Muscle layer of colon (tissue), 2 donors: ENCODE results near the gene TMC4.
"Not testable (repeated sequence)": the region's sequence is repeated elsewhere in the genome, so short reads cannot be mapped to it uniquely, and the experiment has no call there.

Experiments used
- H3K27ac ChIP-seq: one replicate; pipeline ENCODE4 v1.7.0; 2013; ENCODE audit warnings: low read depth, mild to moderate bottlenecking, low read length, moderate library complexity
- H3K27me3 ChIP-seq, 2 donors: one replicate each; pipeline ENCODE4 v1.7.0; 2013; ENCODE audit warnings: low read length in 2 of 2, mild to moderate bottlenecking in 2 of 2; ENCODE audit not compliant: insufficient read depth in 2 of 2, control insufficient read depth in 1 of 2
- H3K36me3 ChIP-seq: one replicate; pipeline ENCODE4 v1.7.0; 2013; ENCODE audit warnings: mild to moderate bottlenecking, low read length; ENCODE audit not compliant: insufficient read depth
- H3K4me1 ChIP-seq: one replicate; pipeline ENCODE4 v1.7.0; 2013; ENCODE audit warnings: mild to moderate bottlenecking, low read length; ENCODE audit not compliant: insufficient read depth
- H3K4me3 ChIP-seq, 2 donors: one replicate each; pipeline ENCODE4 v1.7.0; 2013; ENCODE audit warnings: low read length in 2 of 2, low read depth in 1 of 2, mild to moderate bottlenecking in 1 of 2, moderate library complexity in 1 of 2
- H3K9ac ChIP-seq: one replicate; pipeline ENCODE4 v1.7.0; 2013; ENCODE audit warnings: low read length
- H3K9me3 ChIP-seq: one replicate; pipeline ENCODE4 v1.7.0; 2013; ENCODE audit warnings: mild to moderate bottlenecking, low read length
- donor health status: abdominal sarcoma.
- donor health status: Adenocarcinoma of cecum.

Gene TMC4

GRCh38 chr19:54172471-54173358, at the start of gene TMC4:
Gene TMC4, minus strand, starts transcription at chr19:54173160. Its CDS starts 43 bp downstream, at chr19:54173117.
- H3K4me3 ChIP-seq, result no peak within 1 kb of the TSS
- no peak within 1 kb of the TSS for H3K9ac ChIP-seq
- H3K9me3 ChIP-seq, result no peaks in the 10 kb centered on the region
- H3K4me1 ChIP-seq, result peaks cover 4% of the 10 kb centered on the region
- H3K27me3 ChIP-seq, result peaks cover 0 to 30% of the 10 kb centered on the region in 2 donors
- no peak within 1 kb of the TSS for H3K27ac ChIP-seq
- H3K36me3 ChIP-seq, result no peaks in the 10 kb centered on the region

GRCh38 chr19:54221947-54222346, 49.0 kb upstream of the TMC4 start:
- not testable (repeated sequence) for H3K4me1 ChIP-seq, H3K9me3 ChIP-seq, H3K27me3 ChIP-seq, H3K9ac ChIP-seq, H3K36me3 ChIP-seq, H3K4me3 ChIP-seq, H3K27ac ChIP-seq

- not testable (repeated sequence) for H3K4me3 ChIP-seq, H3K27ac ChIP-seq, H3K9ac ChIP-seq, H3K27me3 ChIP-seq, H3K36me3 ChIP-seq, H3K4me1 ChIP-seq, H3K9me3 ChIP-seq
Measured at GRCh38 chr19:54219702-54220101, 46.7 kb upstream of the TMC4 start.

DNA sequence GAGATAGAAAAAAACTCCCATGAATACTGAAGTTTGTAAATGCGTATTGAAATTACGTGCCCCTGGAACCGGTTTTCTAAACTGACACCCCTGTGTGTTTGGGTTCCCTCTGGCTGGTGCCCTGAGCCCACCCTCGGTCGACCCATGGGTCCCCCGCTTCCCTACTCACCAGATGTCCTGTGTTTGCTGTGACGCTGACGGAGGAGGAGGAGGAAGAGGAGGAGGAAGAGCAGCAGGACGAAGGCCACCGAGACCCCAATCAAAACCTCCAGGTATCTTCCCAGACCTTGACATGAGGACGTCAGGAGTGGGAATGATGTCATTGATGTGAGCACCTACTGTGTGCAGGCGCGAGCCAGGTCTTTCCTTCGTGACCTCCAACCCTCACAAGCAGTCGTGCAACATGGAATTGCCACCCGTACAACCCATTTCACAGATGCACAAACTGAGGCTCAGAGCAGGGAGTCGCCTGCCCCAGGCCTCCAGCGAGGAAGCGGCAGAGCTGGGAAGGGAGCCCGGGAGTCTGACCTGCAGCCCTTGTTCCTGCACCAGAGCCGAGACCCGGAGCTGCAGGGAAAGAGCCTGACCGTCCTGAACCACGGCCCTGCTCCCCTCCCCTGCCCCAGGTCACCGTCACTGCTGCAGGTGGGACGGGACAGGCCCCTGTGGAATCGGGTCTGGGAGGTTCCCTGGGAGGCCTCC, 46.2 kb upstream of the TMC4 start:
- no peaks in the 10 kb centered on the region for H3K4me1 ChIP-seq
- no peak overlapping the region for H3K9ac ChIP-seq
- H3K36me3 ChIP-seq, result no peaks in the 10 kb centered on the region
- no peak overlapping the region for H3K4me3 ChIP-seq
- no peaks in the 10 kb centered on the region for H3K27me3 ChIP-seq
- H3K9me3 ChIP-seq, result no peaks in the 10 kb centered on the region
- no peak overlapping the region for H3K27ac ChIP-seq

- Histone ChIP-seq H3K27ac (no peak overlapping the region), H3K4me3 (no peak overlapping the region), H3K27me3 (no peaks in the 10 kb centered on the region), H3K36me3 (no peaks in the 10 kb centered on the region), H3K9ac (no peak overlapping the region), H3K4me1 (no peaks in the 10 kb centered on the region), H3K9me3 (no peaks in the 10 kb centered on the region)
Measured at GRCh38 chr19:54218259-54218658, 45.3 kb upstream of the TMC4 start.

DNA sequence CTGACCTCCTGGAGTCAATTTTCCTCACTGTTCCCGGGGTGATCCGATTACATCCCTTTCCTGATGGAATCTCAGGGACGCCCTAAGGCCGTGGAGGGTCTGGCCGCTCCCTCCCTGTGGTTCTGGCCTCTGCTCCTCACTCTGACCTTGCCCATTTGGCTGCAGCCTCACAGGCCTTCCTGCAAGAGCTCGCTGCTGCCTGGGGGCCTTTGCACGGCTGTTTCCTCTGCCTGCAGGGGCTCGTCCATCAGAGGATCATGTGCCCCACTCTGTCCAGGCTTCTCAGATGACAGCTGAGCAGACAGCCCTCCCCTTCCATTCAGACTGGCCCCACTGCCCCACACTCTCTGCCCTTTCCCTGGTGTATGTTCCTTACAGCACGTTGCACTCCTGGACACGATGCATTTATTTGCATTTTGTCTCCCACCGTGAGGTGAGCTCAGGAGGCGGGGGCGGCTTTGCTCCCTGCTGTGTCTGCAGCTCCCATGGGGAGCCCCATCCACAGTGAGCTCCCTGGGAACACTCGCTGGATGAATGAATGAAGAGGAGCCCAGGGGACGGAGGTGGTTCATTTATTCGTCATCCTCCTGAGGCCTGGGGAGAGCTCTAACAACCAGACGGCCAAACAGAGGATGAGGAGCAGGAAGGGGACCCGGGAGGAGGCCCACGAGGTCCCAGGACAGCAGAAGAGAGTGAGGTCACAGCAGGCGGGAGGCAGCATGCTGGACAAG, 44.7 kb upstream of the TMC4 start:
- not testable (repeated sequence) for H3K4me1 ChIP-seq, H3K9ac ChIP-seq, H3K36me3 ChIP-seq, H3K9me3 ChIP-seq, H3K4me3 ChIP-seq, H3K27ac ChIP-seq, H3K27me3 ChIP-seq

DNA sequence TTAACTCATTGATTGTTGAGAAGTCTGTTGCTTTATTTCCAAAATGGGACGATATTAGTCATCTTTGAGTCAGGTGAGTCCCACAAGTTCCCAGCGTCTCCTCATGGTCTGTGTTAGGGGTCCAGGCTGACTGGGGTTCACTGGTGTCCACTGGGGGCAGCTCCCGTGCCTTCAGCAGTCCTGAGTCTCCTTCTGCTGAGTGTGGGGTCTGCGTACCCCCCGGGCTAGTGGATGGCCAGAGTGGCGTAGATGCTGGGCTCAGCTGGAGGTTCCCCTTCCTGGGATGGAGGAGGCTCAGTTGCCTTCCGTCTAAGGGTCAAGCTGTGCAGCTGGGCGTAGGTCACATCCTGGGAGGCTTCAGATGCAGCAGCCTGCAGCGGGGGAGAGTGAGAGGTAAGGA, 43.9 kb upstream of the TMC4 start:
- H3K36me3 ChIP-seq, result no peaks in the 10 kb centered on the region
- H3K4me3 ChIP-seq, result no peak overlapping the region
- no peak overlapping the region for H3K9ac ChIP-seq
- no peak overlapping the region for H3K27ac ChIP-seq
- H3K27me3 ChIP-seq, result no peaks in the 10 kb centered on the region
- no peaks in the 10 kb centered on the region for H3K9me3 ChIP-seq
- H3K4me1 ChIP-seq, result no peaks in the 10 kb centered on the region

DNA sequence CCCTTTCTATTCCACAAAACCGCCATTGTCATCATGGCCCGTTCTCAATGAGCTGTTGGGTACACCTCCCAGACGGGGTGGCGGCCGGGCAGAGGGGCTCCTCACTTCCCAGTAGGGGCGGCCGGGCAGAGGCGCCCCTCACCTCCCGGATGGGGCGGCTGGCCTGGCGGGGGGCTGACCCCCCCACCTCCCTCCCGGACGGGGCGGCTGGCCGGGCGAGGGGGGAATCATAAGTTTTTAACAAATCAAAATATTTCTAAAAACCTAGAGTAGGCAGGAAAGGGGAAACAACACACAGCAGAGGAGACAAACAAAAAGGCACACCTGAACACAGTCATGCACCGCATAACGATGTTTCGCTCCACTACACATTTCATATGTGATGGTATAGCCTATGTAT, 41.8 kb upstream of the TMC4 start:
- H3K27me3 ChIP-seq, H3K9ac ChIP-seq, H3K9me3 ChIP-seq, H3K4me3 ChIP-seq, H3K36me3 ChIP-seq, H3K4me1 ChIP-seq, H3K27ac ChIP-seq: not testable (repeated sequence)

DNA sequence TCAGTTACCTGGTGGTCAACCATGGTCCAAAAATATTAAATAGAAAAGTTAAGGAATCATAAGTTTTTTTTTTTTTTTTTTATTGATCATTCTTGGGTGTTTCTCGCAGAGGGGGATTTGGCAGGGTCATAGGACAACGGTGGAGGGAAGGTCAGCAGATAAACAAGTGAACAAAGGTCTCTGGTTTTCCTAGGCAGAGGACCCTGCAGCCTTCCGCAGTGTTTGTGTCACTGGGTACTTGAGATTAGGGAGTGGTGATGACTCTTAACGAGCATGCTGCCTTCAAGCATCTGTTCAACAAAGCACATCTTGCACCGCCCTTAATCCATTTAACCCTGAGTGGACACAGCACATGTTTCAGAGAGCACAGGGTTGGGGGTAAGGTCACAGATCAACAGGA, 41.3 kb upstream of the TMC4 start:
- H3K9ac ChIP-seq, H3K27ac ChIP-seq, H3K4me3 ChIP-seq, H3K36me3 ChIP-seq, H3K27me3 ChIP-seq, H3K9me3 ChIP-seq: not testable (repeated sequence)
- peaks cover 11% of the 10 kb centered on the region for H3K4me1 ChIP-seq

GRCh38 chr19:54211235-54211634, 38.3 kb upstream of the TMC4 start:
- Histone ChIP-seq H3K36me3 (peaks cover 25% of the 10 kb centered on the region), H3K9me3 (no peaks in the 10 kb centered on the region), H3K27me3 (no peaks in the 10 kb centered on the region), H3K4me1 (peaks cover 25% of the 10 kb centered on the region), H3K4me3 (no peak overlapping the region), H3K9ac (no peak overlapping the region), H3K27ac (no peak overlapping the region)

DNA sequence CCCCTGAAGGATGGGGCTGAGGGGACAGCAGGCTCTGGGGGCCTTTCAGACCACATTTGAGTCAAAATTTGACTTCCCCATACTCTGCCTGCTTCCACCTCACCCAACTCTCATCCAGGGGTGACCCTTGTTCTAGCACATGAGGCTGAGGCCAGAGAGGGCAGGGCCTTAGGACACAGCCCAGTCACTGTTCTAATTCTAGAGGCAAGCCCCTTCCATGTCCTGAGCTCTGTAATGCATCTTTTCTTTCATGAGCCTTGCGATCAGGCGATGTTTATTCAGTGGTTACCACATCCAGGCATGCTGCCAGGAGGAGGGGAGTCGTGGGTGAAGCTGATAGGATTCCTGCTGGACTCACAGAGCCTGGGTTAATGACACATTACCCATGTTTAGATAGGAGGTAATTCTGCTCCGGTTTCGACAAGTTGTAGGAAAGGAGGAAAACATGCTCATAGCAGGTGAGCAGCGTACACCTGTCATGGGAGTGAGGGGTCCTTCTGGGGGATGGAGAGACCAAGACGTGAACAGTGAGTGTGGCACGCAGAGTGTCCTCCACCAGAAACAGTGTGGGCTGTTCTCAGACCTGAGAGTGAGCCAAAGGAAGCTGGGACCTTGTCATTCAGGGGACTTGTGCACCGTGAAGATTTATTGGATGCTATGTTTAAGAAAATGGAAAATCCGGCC, 37.0 kb upstream of the TMC4 start:
- Histone ChIP-seq H3K4me3 (no peak overlapping the region), H3K4me1 (peaks cover 25% of the 10 kb centered on the region), H3K27ac (peak overlapping the region; percentile 56), H3K9ac (no peak overlapping the region), H3K36me3 (peaks cover 33% of the 10 kb centered on the region), H3K27me3 (no peaks in the 10 kb centered on the region), H3K9me3 (no peaks in the 10 kb centered on the region)
